Measurements from ENCODE around the gene IFT122.

Gene IFT122

GRCh38 chr3:129440618-129441190 is 680 bp downstream of the IFT122 start:
- DNase-seq, result no peak

GRCh38 chr3:129441215-129441614 is 1.2 kb downstream of the IFT122 start:
- no peak for DNase-seq

DNA sequence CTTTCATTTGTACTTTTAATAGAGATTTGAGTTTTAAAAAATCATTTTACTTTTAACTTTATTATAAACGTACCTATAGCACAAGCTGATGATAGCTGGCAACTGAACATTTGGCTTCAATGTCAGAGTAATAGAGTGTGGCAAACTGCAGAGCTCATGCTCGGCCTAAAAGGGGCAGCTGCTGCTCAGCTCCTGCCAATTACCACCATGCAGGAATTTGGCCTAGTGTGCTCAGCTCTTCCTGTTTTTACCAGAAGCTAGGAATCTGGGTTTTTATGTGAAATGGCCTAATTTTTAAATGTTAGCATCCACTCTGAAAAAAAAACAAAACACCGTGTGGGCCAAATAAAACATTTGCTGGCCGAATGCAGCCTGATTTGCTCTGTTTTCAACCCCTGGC is 1.8 kb downstream of the IFT122 start:
- no peak for DNase-seq

- no peak for DNase-seq
Measured at GRCh38 chr3:129442486-129442885, 2.5 kb downstream of the IFT122 start.

GRCh38 chr3:129442947-129443346 is 2.9 kb downstream of the IFT122 start:
- no peak for DNase-seq

DNA sequence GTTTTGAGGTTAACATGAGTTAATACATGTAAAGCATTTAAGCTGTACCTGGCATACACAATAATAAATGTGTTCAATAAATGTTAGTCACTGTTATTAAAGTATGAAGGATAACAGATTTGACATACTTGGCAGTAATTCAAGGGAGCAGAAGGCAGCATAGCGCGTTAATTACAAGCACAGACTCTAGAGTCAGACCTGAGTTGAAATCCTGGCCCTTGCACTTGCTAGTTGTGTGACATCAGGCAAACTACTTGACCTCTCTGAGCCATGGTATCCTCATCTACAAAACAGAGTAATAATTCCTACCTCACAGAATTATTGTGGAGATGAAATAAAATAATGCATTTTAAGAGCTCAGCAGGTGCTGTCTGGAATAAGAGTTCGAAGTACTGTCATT is 5.4 kb downstream of the IFT122 start:
- no peak for DNase-seq

- DNase-seq, result no peak
Measured at GRCh38 chr3:129446926-129447325, 6.9 kb downstream of the IFT122 start.

DNA sequence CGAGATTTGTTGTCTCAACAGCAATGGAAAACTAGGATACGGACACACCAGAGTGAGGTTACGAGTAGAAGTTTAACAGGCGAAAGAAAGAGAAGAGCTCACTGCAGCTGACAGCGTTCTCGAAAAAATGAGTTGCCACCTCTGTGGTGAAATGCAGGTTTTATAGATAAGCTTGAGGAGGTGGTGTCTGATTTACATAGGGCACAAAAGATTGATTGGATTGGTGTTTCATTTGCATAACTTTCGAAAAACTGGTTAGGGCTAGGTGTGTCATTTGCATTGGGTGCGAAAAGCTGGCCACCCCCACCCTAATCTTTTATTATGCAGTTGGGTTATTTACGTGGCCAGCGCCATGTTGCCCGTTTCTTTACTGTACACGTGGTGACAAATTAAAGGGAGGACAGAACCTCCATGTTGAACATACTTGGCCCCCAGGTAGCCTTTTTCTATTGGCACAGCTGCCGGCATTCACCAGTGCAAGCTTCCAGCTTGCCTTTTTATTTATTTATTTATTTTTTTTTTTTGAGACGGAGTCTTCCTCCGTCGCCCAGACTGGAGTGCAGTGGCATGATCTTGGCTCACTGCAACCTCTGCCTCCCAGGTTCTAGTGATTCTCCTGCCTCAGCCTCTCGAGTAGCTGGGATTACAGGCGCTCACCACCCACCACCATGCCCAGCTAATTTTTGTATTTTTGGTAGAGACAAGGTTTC is 8.3 kb downstream of the IFT122 start:
- DNase-seq, result peak; percentile 92

- DNase-seq, result no peak
Measured at GRCh38 chr3:129449279-129450115, 9.5 kb downstream of the IFT122 start.

GRCh38 chr3:129453732-129454131 is 13.7 kb downstream of the IFT122 start:
- DNase-seq, result no peak

DNA sequence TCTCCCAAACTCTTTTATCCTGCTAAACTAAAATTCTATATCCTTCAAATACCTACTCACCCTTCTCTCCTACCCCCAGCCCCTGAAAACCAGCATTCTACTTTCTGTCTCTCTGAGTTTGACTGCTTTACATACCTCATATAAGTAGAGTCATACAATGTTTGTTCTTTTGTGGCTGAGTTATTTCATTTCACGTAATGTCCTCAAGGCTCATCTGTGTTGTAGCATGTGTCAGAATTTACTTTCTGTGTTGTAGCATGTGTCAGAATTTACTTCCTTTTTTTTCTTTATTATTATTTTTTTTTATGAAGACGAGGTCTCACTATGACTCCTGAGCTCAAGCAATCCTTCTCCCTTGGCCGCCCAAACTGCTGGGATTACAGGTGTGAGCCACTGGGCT is 20.1 kb downstream of the IFT122 start:
- no peak for DNase-seq

DNA sequence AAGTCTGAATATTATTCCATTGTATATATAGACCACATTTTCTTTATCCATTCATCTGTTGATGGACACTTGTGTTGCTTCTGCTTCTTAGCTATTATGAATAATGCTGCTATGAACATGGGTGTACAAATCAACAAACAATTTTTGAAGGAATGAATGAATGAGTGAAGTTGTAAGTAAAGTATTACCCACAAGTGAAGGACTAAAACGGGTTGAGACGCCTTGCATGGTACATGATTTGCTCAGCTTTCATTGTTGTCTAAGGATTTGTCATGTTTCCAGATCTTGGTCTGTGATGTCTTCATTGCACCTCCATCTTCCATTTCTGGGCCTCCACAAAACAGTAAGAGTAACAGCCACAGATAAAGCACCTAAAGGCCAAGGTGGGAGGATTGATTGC is 20.5 kb downstream of the IFT122 start:
- DNase-seq, result no peak

DNA sequence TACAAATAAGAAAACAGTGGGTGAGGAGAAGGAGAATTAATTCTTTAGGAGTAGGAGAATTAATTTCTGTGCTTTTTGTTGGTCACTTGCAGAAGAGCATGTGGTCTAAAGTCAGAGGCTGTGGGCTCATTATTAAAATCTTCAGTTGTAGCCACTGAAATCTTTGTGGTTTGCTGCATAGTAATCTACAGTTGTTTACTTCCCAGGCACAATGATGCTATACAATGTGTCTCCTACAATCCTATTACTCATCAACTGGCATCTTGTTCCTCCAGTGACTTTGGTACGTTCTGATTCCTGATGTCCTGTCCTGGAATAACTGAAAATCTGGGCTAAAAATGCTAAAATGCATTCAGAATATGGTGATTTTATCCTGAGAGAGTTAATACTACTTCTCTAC is 21.0 kb downstream of the IFT122 start:
- DNase-seq, result no peak

DNA sequence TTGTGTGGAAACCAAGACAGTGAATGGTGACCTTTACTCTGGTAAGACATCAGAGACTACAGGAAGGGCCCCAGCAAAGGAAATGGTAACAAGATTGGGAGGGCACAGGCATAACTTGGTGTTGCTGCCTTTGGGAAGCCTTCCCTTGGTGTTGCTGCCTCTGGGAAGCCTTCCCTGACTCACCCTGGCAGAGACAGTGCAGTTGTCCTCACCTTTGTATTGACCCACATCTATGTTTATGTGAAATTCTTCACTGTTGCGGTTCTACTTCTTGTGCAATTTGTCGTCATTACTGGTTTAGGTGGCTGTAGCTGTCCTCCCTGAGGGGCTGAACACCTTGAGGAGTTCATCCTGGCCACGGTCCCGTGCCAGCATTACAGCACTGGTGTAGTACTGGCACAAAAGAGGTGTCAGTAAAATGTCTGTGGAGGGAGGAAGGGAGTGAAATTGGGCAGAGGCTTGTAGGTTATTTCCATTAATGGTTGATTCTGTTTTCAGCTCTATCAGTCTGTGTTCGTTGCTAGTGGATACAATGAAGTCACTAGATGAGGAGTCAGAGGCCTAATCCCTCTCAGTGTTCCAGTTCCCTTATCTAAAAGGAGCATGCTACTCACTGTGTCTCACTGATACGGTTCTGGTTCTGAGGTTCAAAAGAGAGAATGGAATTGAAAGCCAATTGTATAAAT is 21.6 kb downstream of the IFT122 start:
- DNase-seq, result no peak

DNA sequence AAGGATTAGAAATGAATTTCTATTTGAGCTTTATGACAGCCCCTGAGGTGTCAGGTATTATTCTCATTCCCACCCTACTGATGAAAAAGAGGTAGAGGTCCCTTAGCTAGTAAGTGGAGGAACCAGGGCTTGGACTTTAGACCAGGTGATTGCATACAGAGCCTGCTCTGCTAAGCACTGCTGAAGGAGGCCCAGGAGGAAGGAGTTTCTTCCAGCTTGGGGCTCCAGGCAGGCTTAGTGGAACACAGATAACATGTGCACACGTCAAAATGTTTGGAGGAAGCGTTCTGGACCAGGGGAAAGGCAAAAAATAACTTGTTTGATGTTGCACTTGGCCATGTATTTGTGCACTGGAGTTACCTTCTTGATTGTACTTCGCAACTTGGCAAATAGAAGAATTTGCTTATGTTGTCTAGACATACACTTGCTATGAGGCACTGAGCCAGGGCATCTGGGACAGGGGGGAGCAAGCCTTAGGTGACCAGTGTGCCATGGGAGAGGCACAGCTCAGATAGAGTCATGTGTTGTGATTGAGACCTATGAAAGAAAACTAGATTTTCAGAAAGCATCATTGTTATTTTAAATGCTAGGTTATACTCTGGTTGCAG is 22.4 kb downstream of the IFT122 start:
- no peak for DNase-seq

- no peak for DNase-seq
Measured at GRCh38 chr3:129463094-129463493, 23.1 kb downstream of the IFT122 start.

DNA sequence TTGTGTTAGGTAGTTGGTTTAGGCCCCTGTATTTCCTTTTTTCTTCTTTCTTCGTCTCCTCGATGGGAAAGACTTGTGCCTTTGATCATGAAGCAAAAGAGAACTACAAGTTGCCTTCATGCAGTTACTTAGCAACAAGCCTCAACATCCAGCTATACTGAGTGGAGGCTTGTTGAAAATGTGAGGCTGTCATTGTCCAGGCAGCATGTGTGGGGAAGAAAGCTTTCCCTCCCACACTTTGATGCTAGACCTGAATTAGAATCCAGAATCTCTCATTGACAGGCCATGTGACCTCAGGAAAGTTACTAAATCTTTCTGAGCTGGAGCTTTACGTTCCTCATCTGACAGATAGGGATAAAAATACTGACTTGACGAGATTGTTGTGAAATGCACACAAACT is 23.7 kb downstream of the IFT122 start:
- no peak for DNase-seq

DNA sequence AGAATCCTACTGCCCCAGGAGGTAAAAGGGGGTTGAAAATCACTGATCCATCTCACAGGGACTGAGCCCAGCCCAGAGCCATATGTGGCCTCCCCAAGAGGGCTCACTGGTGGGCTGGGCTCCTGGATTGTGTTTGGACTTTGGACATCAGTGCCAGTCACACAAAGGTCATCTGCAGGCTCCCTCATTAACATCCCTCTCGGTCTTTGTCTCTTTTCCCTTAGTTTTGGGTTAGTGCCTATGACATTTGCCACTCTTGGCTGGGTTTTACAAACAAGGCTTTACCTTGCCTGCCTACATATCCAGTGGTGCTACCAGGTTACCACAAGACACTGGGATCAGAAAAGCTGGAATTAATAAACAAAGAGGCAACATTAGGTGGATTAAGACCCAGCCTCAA is 27.9 kb downstream of the IFT122 start:
- DNase-seq, result no peak

GRCh38 chr3:129469026-129469425 is 29.0 kb downstream of the IFT122 start:
- DNase-seq, result no peak

DNA sequence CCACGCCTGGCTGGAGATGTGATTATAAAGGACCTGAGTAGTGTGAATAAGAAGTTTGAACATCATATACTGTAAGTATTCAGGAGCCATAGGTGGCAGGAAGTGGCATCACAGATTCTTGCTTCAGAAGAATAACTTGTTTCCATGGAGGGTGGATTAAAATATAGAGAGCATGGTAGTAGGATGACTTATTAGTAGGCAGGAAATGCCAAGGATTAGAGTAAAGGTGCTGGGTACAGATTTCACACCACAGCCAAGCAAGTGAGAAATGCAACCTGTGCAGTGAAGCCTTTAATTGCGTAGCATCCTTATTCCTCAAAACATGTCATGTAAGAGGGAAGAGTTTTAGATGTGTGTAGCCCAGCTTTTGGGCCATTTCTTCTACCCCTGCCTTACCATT is 30.8 kb downstream of the IFT122 start:
- DNase-seq, result no peak

- DNase-seq, result no peak
Measured at GRCh38 chr3:129473067-129473768, 33.2 kb downstream of the IFT122 start.

GRCh38 chr3:129473769-129474152 is 33.7 kb downstream of the IFT122 start:
- no peak for DNase-seq
